ENCODE measurements around the gene ZNF30.
"Not testable (repeated sequence)": the region's sequence is repeated elsewhere in the genome, so short reads cannot be mapped to it uniquely, and the experiment has no call there.

The ZNF30 gene

DNA sequence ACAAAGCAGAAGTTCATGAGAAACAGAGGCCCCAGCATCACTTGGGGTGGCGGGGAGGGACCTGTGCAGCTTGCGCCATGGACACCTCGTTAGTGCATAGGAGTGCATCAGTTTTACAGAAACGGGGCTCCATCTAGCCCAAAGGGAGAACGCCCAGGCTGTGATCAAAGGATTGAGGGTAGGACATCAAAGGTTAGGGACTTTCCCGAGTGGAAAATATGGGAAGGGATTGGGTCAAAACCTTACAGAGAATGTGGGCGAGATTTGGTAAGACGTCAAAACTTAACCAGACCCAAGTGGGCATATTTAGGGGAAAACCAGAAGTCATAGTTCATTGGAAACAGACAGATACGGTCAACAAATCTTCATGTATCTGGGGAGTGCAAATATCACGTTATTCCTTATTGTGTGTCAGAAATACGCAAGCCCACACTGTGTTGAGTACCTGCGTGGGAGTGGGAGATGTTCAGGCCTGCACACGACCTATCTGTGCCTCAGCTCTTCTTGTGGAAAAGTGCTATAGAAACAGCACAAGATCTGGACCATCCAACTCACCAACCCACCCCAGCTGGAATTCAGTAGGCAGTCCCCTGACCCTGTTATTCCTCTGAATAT, 64.0 kb downstream of the ZNF30 start:
- no peak for DNase-seq

DNA sequence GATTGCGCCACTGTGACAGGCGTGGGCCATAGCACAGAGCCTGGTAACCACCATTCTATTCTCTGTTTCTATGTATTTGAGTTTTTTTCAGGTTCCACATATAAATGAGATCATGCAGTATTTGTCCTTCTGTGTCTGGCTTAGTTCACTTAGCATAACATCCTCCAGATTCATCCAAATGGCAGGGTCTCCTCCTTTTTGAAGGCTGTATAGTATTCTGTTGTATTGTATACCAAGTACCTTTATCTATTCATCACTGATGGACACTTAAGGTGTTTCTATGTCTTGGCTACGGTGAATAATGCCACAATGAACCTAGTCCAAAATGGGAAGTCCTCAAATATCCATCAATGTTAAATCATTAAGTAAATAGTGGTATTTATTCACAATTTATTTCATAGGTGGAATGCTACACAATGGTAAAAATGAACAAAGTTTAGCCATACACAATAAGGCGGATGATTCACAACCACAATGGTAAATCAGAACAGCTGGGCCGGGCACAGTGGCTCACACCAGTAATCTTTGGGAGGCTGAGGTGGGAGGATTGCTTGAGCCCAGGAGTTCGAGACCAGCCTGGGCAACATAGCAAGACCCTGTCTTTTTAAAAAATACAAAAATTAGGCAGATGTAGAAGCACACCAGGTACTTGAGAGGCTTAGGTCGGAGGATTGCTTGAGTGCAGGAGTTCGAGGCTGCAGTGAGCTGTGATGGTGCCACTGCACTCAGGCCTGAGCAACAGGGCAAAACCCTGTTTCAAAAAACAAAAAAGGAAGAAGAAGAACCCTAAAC, 65.0 kb downstream of the ZNF30 start:
- DNase-seq, result no peak

DNA sequence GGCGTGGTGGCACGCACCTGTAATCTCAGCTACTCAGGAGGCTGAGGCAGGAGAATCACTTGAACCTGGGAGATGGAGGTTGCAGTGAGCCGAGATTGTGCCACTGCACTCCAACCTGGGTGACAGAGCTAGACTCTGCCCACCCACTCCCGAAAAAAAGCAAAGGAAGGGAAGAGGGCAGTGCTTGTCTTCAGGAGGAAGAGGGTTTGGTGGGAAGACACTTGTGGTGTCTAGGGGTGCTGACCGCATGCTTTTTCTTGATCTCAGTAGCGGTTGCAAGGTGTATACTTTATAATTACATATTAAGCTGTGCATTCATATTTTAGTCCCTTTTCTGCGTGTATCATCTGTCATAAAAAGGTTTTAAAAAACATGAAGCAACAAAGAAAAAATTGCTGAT, 65.9 kb downstream of the ZNF30 start:
- not testable (repeated sequence) for DNase-seq

DNA sequence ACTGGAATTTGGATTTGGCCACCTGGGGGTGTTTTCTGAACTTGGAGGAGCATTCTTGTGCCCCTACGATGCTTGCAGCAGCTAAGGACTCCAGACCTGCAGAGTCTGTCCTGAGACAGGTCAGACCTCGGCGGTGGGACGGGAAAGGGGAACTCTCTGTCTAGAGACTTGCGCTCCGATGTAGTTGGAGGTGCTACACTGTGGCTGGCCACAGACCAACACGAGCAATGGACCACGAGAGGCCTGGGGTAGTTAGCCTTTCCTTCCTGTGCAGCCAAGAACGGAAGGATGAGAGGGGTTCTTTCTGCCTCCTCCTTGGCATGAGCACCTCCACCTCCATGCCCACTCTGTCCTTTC, 67.6 kb downstream of the ZNF30 start:
- no peak for DNase-seq
